ENCODE results near the gene WDR37. TPM values are rescaled to one million over a fixed set of nuclear protein-coding genes. Genes with fewer than 3 reads are reported as not detected.

Gene WDR37
- polyA plus RNA-seq, 1 donor (not counting 4 experiments of a cell fraction or from before 2014, with no cell fraction given) = 16.0 TPM

GRCh38 chr10:1020460-1020859 is 35.7 kb upstream of the WDR37 start:
- DNase-seq (ENCODE audit: low read depth, low spot score) (no peak), FAIRE-seq (no peak)
- H3K9me1 ChIP-seq (ENCODE audit: control insufficient read depth, extremely low read depth, insufficient read depth, low read length) = no peaks in the 10 kb centered on the region
- H3K4me1 ChIP-seq (ENCODE audit: control insufficient read depth, extremely low read depth, insufficient read depth, low read length) = no peaks in the 10 kb centered on the region
- H3K36me3 ChIP-seq (ENCODE audit: control insufficient read depth in 2 of 2, extremely low read depth in 1 of 2, insufficient read depth in 2 of 2, low read length in 2 of 2) = peaks cover 20 to 31% of the 10 kb centered on the region in 2 experiments
- no peaks in the 10 kb centered on the region for H4K20me1 ChIP-seq (ENCODE audit: control insufficient read depth, extremely low read depth, insufficient read depth, low read length)
- no peak overlapping the region for H3K4me2 ChIP-seq (ENCODE audit: control insufficient read depth, extremely low read depth, insufficient read depth, low read depth, low read length)
- no peaks in the 10 kb centered on the region for H3K27me3 ChIP-seq (ENCODE audit: control insufficient read depth, extremely low read depth, insufficient read depth, low read length)
- H3K9me3 ChIP-seq (ENCODE audit: control insufficient read depth, low read depth, low read length) = no peaks in the 10 kb centered on the region
- H3K79me2 ChIP-seq (ENCODE audit: control insufficient read depth, insufficient read depth, low read length) = no peaks in the 10 kb centered on the region
- no peak overlapping the region for H3K9ac ChIP-seq (ENCODE audit: control insufficient read depth, extremely low read depth, insufficient read depth, low read length)
- H2AFZ ChIP-seq (ENCODE audit: control insufficient read depth, low read length) = no peak overlapping the region
- H3K4me3 ChIP-seq (ENCODE audit: control insufficient read depth in 2 of 3, extremely low read depth in 1 of 3, insufficient read depth in 2 of 3, low read depth in 1 of 3, low read length in 3 of 3) = no peak overlapping the region
- TF ChIP-seq CTCF (optimal IDR thresholded peaks at IDR 0.05 in 1 of 3, IDR thresholded peaks at IDR 0.05 in 1 of 3, conservative IDR thresholded peaks at IDR 0.05 in 1 of 3; ENCODE audit: extremely low read depth in 1 of 3, insufficient read depth in 2 of 3, low read length in 3 of 3) = no peak
- no peak for TF ChIP-seq EZH2 (IDR thresholded peaks at IDR 0.05; ENCODE audit: low read length)
- dilution Hi-C loops (cut with MboI; ENCODE audit: extremely low pct_ligation_motif_present, low sequenced_read_pairs) = no loop called here
- H3K27ac ChIP-seq (ENCODE audit: control insufficient read depth, insufficient read depth, low read length) = no peak overlapping the region

- H4K20me1 ChIP-seq (ENCODE audit: control insufficient read depth, extremely low read depth, insufficient read depth, low read length) = no peaks in the 10 kb centered on the region
- H3K79me2 ChIP-seq (ENCODE audit: control insufficient read depth, insufficient read depth, low read length) = no peaks in the 10 kb centered on the region
- no peak for DNase-seq (ENCODE audit: low read depth, low spot score)
- H3K9me1 ChIP-seq (ENCODE audit: control insufficient read depth, extremely low read depth, insufficient read depth, low read length) = no peaks in the 10 kb centered on the region
- H3K27ac ChIP-seq (ENCODE audit: control insufficient read depth, insufficient read depth, low read length) = no peak overlapping the region
- no peaks in the 10 kb centered on the region for H3K9me3 ChIP-seq (ENCODE audit: control insufficient read depth, low read depth, low read length)
- no peak overlapping the region for H2AFZ ChIP-seq (ENCODE audit: control insufficient read depth, low read length)
- H3K4me2 ChIP-seq (ENCODE audit: control insufficient read depth, extremely low read depth, insufficient read depth, low read depth, low read length) = no peak overlapping the region
- TF ChIP-seq CTCF (optimal IDR thresholded peaks at IDR 0.05 in 1 of 3, IDR thresholded peaks at IDR 0.05 in 1 of 3, conservative IDR thresholded peaks at IDR 0.05 in 1 of 3; ENCODE audit: extremely low read depth in 1 of 3, insufficient read depth in 2 of 3, low read length in 3 of 3) (no peak), EZH2 (IDR thresholded peaks at IDR 0.05; ENCODE audit: low read length) (no peak)
- H3K9ac ChIP-seq (ENCODE audit: control insufficient read depth, extremely low read depth, insufficient read depth, low read length) = no peak overlapping the region
- peaks cover 17 to 28% of the 10 kb centered on the region in 2 experiments for H3K36me3 ChIP-seq (ENCODE audit: control insufficient read depth in 2 of 2, extremely low read depth in 1 of 2, insufficient read depth in 2 of 2, low read length in 2 of 2)
- no peak overlapping the region for H3K4me3 ChIP-seq (ENCODE audit: control insufficient read depth in 2 of 3, extremely low read depth in 1 of 3, insufficient read depth in 2 of 3, low read depth in 1 of 3, low read length in 3 of 3)
- dilution Hi-C loops (cut with MboI; ENCODE audit: extremely low pct_ligation_motif_present, low sequenced_read_pairs) = no loop called here
- H3K27me3 ChIP-seq (ENCODE audit: control insufficient read depth, extremely low read depth, insufficient read depth, low read length) = no peaks in the 10 kb centered on the region
- H3K4me1 ChIP-seq (ENCODE audit: control insufficient read depth, extremely low read depth, insufficient read depth, low read length) = no peaks in the 10 kb centered on the region
- no peak for FAIRE-seq
Observed at GRCh38 chr10:1020958-1021357, 35.2 kb upstream of the WDR37 start.
